Naive thymus-derived CD4-positive, alpha-beta T cell (primary cell): ENCODE results near the gene SPO11. TPM values are rescaled to one million over a fixed set of nuclear protein-coding genes. Genes with fewer than 3 reads are reported as not detected.
A peak's percentile ranks its signal among the peaks of the same experiment; 100 is the strongest.

Experiments
- ATAC-seq: fragments of 150-1000 bp; cut with Tn5 transposase; 2 replicates; pipeline ENCODE4 v1.10.0; 2021; ENCODE audit warnings: mild to moderate bottlenecking, moderate library complexity
- CTCF ChIA-PET: fragments of 350-600 bp; sonication (Branson Sonifier 250); formaldehyde crosslinking; loops from one replicate; lab custom pipeline; 2021; ENCODE audit warnings: antibody characterized with exemption; lab: Charles Lee
- POLR2A ChIA-PET: fragments of 350-600 bp; sonication (Branson Sonifier 250); formaldehyde crosslinking; loops from one replicate; lab custom pipeline; 2021; ENCODE audit warnings: antibody characterized with exemption, inconsistent platforms; lab: Charles Lee
- DNase-seq, 9 donors: peaks; one replicate each; pipeline versions ENCODE4 v3.0.0 to v3.0.0-alpha.2; 2020 to 2022; ENCODE audit warnings: mixed read lengths in 1 of 9
- H3K27ac ChIP-seq: one replicate; pipeline ENCODE4 v1.7.0; 2013; ENCODE audit warnings: mild to moderate bottlenecking, low read depth, low read length, moderate library complexity
- H3K27me3 ChIP-seq, 2 donors: one replicate each; pipeline ENCODE4 v1.7.0; 2013; ENCODE audit warnings: low read length in 2 of 2, mild to moderate bottlenecking in 2 of 2, moderate library complexity in 2 of 2; ENCODE audit not compliant: control insufficient read depth in 2 of 2, insufficient read depth in 2 of 2
- H3K36me3 ChIP-seq, 3 experiments: 1 replicate in 2 of 3; 2 replicates in 1 of 3; pipeline ENCODE4 v1.7.0; 2013; ENCODE audit warnings: low read length in 3 of 3, mild to moderate bottlenecking in 3 of 3, moderate library complexity in 1 of 3; ENCODE audit not compliant: insufficient read depth in 3 of 3, control insufficient read depth in 2 of 3
- H3K4me1 ChIP-seq, 2 donors: one replicate each; pipeline ENCODE4 v1.7.0; 2013; ENCODE audit warnings: low read length in 2 of 2, mild to moderate bottlenecking in 2 of 2, moderate library complexity in 1 of 2; ENCODE audit not compliant: control insufficient read depth in 2 of 2, insufficient read depth in 2 of 2
- H3K4me3 ChIP-seq: 2 replicates; pipeline ENCODE4 v1.7.0; 2013; ENCODE audit warnings: mild to moderate bottlenecking, low read length
- H3K9me3 ChIP-seq, 3 experiments: 1 replicate in 2 of 3; 2 replicates in 1 of 3; pipeline ENCODE4 v1.7.0; 2013; ENCODE audit warnings: low read length in 3 of 3; ENCODE audit not compliant: control insufficient read depth in 2 of 3
- H3K27ac Mint-ChIP-seq, 9 donors: one replicate each; pipeline ENCODE4 v1.8.0; 2020 to 2022; ENCODE audit warnings: mixed read lengths in 9 of 9, mild to moderate bottlenecking in 8 of 9, moderate library complexity in 5 of 9, inconsistent platforms in 2 of 9
- H3K27me3 Mint-ChIP-seq, 5 donors: one replicate each; pipeline ENCODE4 v1.8.0; 2021 to 2022; ENCODE audit warnings: mixed read lengths in 5 of 5, mild to moderate bottlenecking in 1 of 5
- H3K36me3 Mint-ChIP-seq, 5 donors: one replicate each; pipeline ENCODE4 v1.8.0; 2020 to 2022; ENCODE audit warnings: mixed read lengths in 5 of 5, mild to moderate bottlenecking in 3 of 5, inconsistent platforms in 1 of 5
- H3K4me1 Mint-ChIP-seq, 7 donors: one replicate each; pipeline ENCODE4 v1.8.0; 2020 to 2022; ENCODE audit warnings: mixed read lengths in 7 of 7, mild to moderate bottlenecking in 3 of 7, inconsistent platforms in 1 of 7
- H3K4me3 Mint-ChIP-seq, 10 donors: one replicate each; pipeline ENCODE4 v1.8.0; 2020 to 2022; ENCODE audit warnings: mild to moderate bottlenecking in 10 of 10, mixed read lengths in 10 of 10, moderate library complexity in 6 of 10, inconsistent platforms in 2 of 10
- H3K9me3 Mint-ChIP-seq, 11 donors: one replicate each; pipeline ENCODE4 v1.8.0; 2020 to 2022; ENCODE audit warnings: mixed read lengths in 11 of 11, mild to moderate bottlenecking in 4 of 11, inconsistent platforms in 1 of 11, moderate library complexity in 1 of 11
- intact Hi-C, 2 donors: fragments of 100-400 bp; cut with micrococcal nuclease; formaldehyde crosslinking; loops; one replicate each; pipeline ENCODE4 v1.15.1; 2023
- polyA plus RNA-seq, 2 donors: library from polyadenylated mRNA; unstranded; fragments of 300-500 nt; fragmentation: Illumina TruSeq; gene quantifications; one replicate each; pipeline ENCODE4 v1.2.3, GENCODE V29; 2021
- total RNA-seq, 6 experiments: library from RNA in 5 of 6; stranded (reverse) in 5 of 6; gene quantifications; 1 replicate in 5 of 6; 2 replicates in 1 of 6; pipeline ENCODE4 v1.2.3 and lab custom pipeline; 2021 to 2026

The SPO11 gene
- total and polyA plus RNA-seq, 7 experiments from 2014 or later = not detected

GRCh38 chr20:57315976-57316480 lies 13.6 kb upstream of the SPO11 start:
- H3K36me3 ChIP-seq = no peaks in the 10 kb centered on the region
- H3K27me3 ChIP-seq = peaks cover 0 to 6% of the 10 kb centered on the region in 2 donors
- Mint-ChIP-seq H3K36me3 (no peaks in the 10 kb centered on the region), H3K9me3 (no peaks in the 10 kb centered on the region), H3K4me1 (peaks cover 0 to 2% (median 0%) of the 10 kb centered on the region in 7 donors), H3K27ac (no peak overlapping the region), H3K4me3 (no peak overlapping the region), H3K27me3 (peaks cover 12 to 25% (median 22%) of the 10 kb centered on the region in 5 donors)
- no peak overlapping the region for H3K4me3 ChIP-seq
- no peak overlapping the region for H3K27ac ChIP-seq
- H3K4me1 ChIP-seq = no peaks in the 10 kb centered on the region
- intact Hi-C loops = no loop called here
- ChIA-PET CTCF (no interaction called here), POLR2A (no interaction called here)
- ATAC-seq = no peak
- no peak for DNase-seq
- no peaks in the 10 kb centered on the region for H3K9me3 ChIP-seq

DNA sequence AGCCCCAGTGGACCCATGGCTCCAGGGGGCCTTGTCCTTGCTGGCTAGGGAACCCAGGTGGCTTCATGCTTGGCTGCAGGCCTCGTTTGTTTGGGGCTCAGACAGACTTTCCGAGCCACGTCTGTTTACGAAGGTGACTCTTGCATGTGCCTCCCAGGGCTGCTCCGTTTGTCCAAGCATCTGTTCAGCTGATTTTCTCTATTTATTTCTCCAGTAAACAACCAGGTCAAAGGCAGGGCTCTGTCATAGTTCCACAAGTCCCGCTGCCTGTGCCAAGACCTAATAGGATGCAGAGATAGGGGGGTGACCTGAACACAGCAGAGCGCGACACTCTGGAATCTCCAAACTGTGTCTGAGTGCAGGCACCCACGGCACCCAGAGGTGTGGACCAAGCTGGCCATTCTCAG lies 12.8 kb upstream of the SPO11 start:
- intact Hi-C loops = no loop called here

DNA sequence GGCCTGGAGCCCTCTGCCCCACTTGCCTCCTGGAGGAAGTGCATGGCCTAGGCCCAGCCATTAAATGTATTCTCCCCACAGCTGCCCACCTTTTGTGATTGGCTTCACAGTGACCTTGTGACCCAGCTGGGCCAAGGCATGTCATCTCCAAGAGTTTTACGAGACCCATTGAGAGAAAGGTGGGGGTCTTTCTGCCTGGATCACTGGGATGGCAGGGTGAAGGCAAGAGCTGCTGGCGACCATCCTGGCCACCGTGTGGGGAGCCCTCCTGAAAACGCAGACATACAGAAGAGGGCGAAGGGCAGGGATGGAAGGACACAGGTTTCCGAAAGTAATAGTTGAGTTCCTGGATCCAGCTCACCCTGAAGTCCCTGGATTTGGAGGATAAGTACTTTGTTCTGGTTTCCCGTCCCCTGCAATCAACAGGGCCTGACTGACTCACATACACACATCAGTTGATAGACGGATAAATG lies 12.3 kb upstream of the SPO11 start:
- Mint-ChIP-seq H3K27me3 (peaks cover 23 to 38% (median 33%) of the 10 kb centered on the region in 5 donors), H3K9me3 (no peaks in the 10 kb centered on the region), H3K27ac (no peak overlapping the region), H3K4me3 (no peak overlapping the region), H3K36me3 (peaks cover 0 to 5% (median 0%) of the 10 kb centered on the region in 5 donors), H3K4me1 (peaks cover 0 to 2% (median 0%) of the 10 kb centered on the region in 7 donors)
- Histone ChIP-seq H3K27me3 (peaks cover 0 to 6% of the 10 kb centered on the region in 2 donors), H3K9me3 (no peaks in the 10 kb centered on the region), H3K27ac (no peak overlapping the region), H3K4me3 (no peak overlapping the region), H3K36me3 (no peaks in the 10 kb centered on the region), H3K4me1 (no peaks in the 10 kb centered on the region)
- ATAC-seq (no peak), DNase-seq (no peak)
- CTCF ChIA-PET = no interaction called here
- POLR2A ChIA-PET = no interaction called here
- intact Hi-C loops = no loop called here

More for the DNA sequence above, 12.8 kb upstream of the SPO11 start:
- H3K9me3 Mint-ChIP-seq = no peaks in the 10 kb centered on the region
- Histone ChIP-seq H3K4me1 (no peaks in the 10 kb centered on the region), H3K9me3 (no peaks in the 10 kb centered on the region), H3K27me3 (peaks cover 0 to 6% of the 10 kb centered on the region in 2 donors), H3K36me3 (no peaks in the 10 kb centered on the region), H3K27ac (no peak overlapping the region), H3K4me3 (no peak overlapping the region)
- DNase-seq (no peak), ATAC-seq (no peak)
- no peak overlapping the region for H3K4me3 Mint-ChIP-seq
- H3K36me3 Mint-ChIP-seq = peaks cover 0 to 2% (median 0%) of the 10 kb centered on the region in 5 donors
- peaks cover 19 to 32% (median 28%) of the 10 kb centered on the region in 5 donors for H3K27me3 Mint-ChIP-seq
- POLR2A ChIA-PET = no interaction called here
- CTCF ChIA-PET = no interaction called here
- peaks cover 0 to 2% (median 0%) of the 10 kb centered on the region in 7 donors for H3K4me1 Mint-ChIP-seq
- H3K27ac Mint-ChIP-seq = no peak overlapping the region

DNA sequence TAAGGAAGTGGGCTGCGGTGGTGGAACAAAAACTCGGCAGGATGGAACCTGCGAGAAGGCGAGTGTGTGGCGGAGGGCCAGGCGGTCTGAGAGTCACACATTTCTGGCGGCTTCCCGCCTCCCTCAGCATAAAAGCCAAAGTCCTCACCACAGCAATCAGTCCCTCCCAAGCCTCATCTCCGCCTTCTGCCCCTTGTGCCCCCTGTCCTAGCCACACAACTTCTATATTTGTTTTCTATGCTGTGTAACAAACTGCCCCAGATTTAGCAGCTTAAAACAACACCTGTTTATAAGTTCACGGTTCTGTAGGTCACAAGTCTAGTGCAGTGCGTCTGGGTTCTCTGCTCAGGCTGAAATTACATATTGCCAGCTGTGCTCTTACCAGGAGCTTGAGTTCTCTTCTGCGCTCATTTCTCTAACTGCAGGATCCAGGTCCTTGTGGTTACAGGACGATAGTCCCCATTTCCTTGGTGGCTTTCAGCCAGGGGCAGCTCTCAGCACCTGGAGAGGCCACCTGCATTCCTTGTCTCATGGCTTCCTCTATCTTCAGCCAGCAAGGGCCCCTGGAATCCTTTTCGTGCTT lies 11.7 kb upstream of the SPO11 start:
- no peak overlapping the region for H3K4me3 Mint-ChIP-seq

DNA sequence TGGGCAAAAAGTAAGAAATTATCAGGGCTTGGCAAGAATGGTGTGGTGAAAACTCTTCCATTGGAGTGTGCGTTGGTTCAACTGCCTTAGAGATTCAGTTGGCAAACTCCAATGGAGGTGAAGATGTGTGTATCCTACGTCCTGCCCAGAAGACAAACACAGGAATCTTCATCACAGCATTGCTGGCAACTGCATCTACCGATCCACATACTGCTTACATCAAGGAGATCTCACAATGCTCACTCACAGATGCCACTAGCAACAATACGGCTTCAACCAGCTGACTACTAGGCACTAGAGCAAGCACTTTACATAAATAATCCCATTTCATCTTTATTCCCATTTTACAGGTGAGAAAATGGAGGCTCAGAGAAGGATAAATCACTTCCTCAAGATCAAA lies 10.0 kb upstream of the SPO11 start:
- Histone ChIP-seq H3K36me3 (no peaks in the 10 kb centered on the region), H3K4me3 (no peak overlapping the region), H3K27ac (no peak overlapping the region), H3K9me3 (no peaks in the 10 kb centered on the region), H3K27me3 (no peaks in the 10 kb centered on the region), H3K4me1 (no peaks in the 10 kb centered on the region)
- intact Hi-C loops = no loop called here
- H3K36me3 Mint-ChIP-seq = peaks cover 0 to 5% (median 0%) of the 10 kb centered on the region in 5 donors
- H3K4me3 Mint-ChIP-seq = no peak overlapping the region
- no peak overlapping the region for H3K27ac Mint-ChIP-seq
- ATAC-seq (no peak), DNase-seq (no peak)
- POLR2A ChIA-PET = interaction anchor here (0.6 kb wide), 1 partner anchor 756 kb away, joined by 5 read pairs; no protein-coding TSS in a partner anchor
- peaks cover 37 to 47% (median 44%) of the 10 kb centered on the region in 5 donors for H3K27me3 Mint-ChIP-seq
- CTCF ChIA-PET = no interaction called here
- H3K4me1 Mint-ChIP-seq = peaks cover 0 to 2% (median 0%) of the 10 kb centered on the region in 7 donors
- peaks cover 0 to 9% (median under 1%) of the 10 kb centered on the region in 11 donors for H3K9me3 Mint-ChIP-seq

More for the DNA sequence above, 11.7 kb upstream of the SPO11 start:
- Mint-ChIP-seq H3K36me3 (peaks cover 0 to 5% (median 0%) of the 10 kb centered on the region in 5 donors), H3K9me3 (peaks cover 0 to 2% (median 0%) of the 10 kb centered on the region in 11 donors), H3K27me3 (peaks cover 28 to 43% (median 39%) of the 10 kb centered on the region in 5 donors), H3K27ac (no peak overlapping the region), H3K4me1 (peaks cover 0 to 2% (median 0%) of the 10 kb centered on the region in 7 donors)
- ATAC-seq (peak; percentile 8), DNase-seq (no peak)
- intact Hi-C loops = no loop called here
- no peak overlapping the region for H3K4me3 ChIP-seq
- H3K9me3 ChIP-seq = no peaks in the 10 kb centered on the region
- no peaks in the 10 kb centered on the region for H3K36me3 ChIP-seq
- H3K4me1 ChIP-seq = no peaks in the 10 kb centered on the region
- peaks cover 0 to 6% of the 10 kb centered on the region in 2 donors for H3K27me3 ChIP-seq
- H3K27ac ChIP-seq = no peak overlapping the region
- POLR2A ChIA-PET = no interaction called here
- CTCF ChIA-PET = no interaction called here

GRCh38 chr20:57320358-57320757 lies 9.2 kb upstream of the SPO11 start:
- H3K27ac ChIP-seq = no peak overlapping the region
- no peak for ATAC-seq
- no peak overlapping the region for H3K4me3 ChIP-seq
- Mint-ChIP-seq H3K9me3 (peaks cover 0 to 15% (median 3%) of the 10 kb centered on the region in 11 donors), H3K4me3 (no peak overlapping the region), H3K27ac (no peak overlapping the region), H3K4me1 (peaks cover 0 to 2% (median 0%) of the 10 kb centered on the region in 7 donors), H3K27me3 (peaks cover 40 to 54% (median 47%) of the 10 kb centered on the region in 5 donors), H3K36me3 (peaks cover 0 to 5% (median 0%) of the 10 kb centered on the region in 5 donors)
- CTCF ChIA-PET = no interaction called here
- intact Hi-C loops = no loop called here
- H3K36me3 ChIP-seq = no peaks in the 10 kb centered on the region
- no peaks in the 10 kb centered on the region for H3K4me1 ChIP-seq
- no peaks in the 10 kb centered on the region for H3K27me3 ChIP-seq
- peaks cover 0 to 7% (median 0%) of the 10 kb centered on the region in 3 experiments for H3K9me3 ChIP-seq
- DNase-seq = no peak
- POLR2A ChIA-PET = no interaction called here
